ENCODE data around the gene TPM3.

- no peak for TF ChIP-seq CTCF (IDR thresholded peaks at IDR 0.05)
- no peak for TF ChIP-seq POLR2AphosphoS5 (IDR thresholded peaks at IDR 0.05; ENCODE audit: low read depth, low read length)
- TF ChIP-seq REST (IDR thresholded peaks at IDR 0.05; ENCODE audit: insufficient read depth in 1 of 2, low read depth in 2 of 2, low read length in 1 of 2) = no peak
Observed at GRCh38 chr1:154220970-154221277, 29.0 kb upstream of the TPM3 start.
